Upper lobe of left lung (tissue), 4 donors: ENCODE measurements around the gene MANF.

Source experiments
- EP300 ChIP-seq, 4 donors: sonication (generic); formaldehyde crosslinking; IDR thresholded peaks; one replicate each; pipeline ENCODE4 v1.5.1; 2017; ENCODE audit warnings: antibody characterized with exemption in 4 of 4, control low read depth in 2 of 4
- POLR2A ChIP-seq, 4 donors: fragments of 450-650 bp; IDR thresholded peaks; one replicate each; pipeline ENCODE4 v1.5.1; 2016 to 2017; ENCODE audit warnings: antibody characterized with exemption in 4 of 4, mild to moderate bottlenecking in 2 of 4
- POLR2AphosphoS5 ChIP-seq, 2 donors: sonication (generic); formaldehyde crosslinking; IDR thresholded peaks; one replicate each; pipeline ENCODE4 v1.5.1; 2017; ENCODE audit warnings: antibody characterized with exemption in 2 of 2
- TF ChIP-seq, protein P1 (sequence below), 6 experiments: fragments of 450-650 bp in 4 of 6; fragments of 200-600 bp in 2 of 6; sonication (generic) in 2 of 6; IDR thresholded peaks; one replicate each; pipeline ENCODE4 v1.5.1; 2016 to 2019; ENCODE audit warnings: antibody characterized with exemption in 6 of 6

GRCh38 chr3:51394541-51394940 is 9.4 kb downstream of the MANF start:
- TF ChIP-seq, protein P1, sequence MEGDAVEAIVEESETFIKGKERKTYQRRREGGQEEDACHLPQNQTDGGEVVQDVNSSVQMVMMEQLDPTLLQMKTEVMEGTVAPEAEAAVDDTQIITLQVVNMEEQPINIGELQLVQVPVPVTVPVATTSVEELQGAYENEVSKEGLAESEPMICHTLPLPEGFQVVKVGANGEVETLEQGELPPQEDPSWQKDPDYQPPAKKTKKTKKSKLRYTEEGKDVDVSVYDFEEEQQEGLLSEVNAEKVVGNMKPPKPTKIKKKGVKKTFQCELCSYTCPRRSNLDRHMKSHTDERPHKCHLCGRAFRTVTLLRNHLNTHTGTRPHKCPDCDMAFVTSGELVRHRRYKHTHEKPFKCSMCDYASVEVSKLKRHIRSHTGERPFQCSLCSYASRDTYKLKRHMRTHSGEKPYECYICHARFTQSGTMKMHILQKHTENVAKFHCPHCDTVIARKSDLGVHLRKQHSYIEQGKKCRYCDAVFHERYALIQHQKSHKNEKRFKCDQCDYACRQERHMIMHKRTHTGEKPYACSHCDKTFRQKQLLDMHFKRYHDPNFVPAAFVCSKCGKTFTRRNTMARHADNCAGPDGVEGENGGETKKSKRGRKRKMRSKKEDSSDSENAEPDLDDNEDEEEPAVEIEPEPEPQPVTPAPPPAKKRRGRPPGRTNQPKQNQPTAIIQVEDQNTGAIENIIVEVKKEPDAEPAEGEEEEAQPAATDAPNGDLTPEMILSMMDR (IDR thresholded peaks at IDR 0.05) = no peak
- TF ChIP-seq POLR2AphosphoS5 (IDR thresholded peaks at IDR 0.05) (no peak), POLR2A (IDR thresholded peaks at IDR 0.05) (no peak), EP300 (IDR thresholded peaks at IDR 0.05) (no peak)
